Hepatocyte (in vitro differentiated cells): ENCODE data around the gene POMGNT2.

Source experiments
- EZH2 ChIP-seq: fragments of 200-600 bp; sonication (generic); IDR thresholded peaks from 2 replicates; pipeline ENCODE4 v1.6.1; 2016; ENCODE audit warnings: antibody characterized with exemption, mild to moderate bottlenecking, borderline replicate concordance
- EZH2phosphoT487 ChIP-seq: fragments of 200-600 bp; sonication (generic); IDR thresholded peaks from one replicate; pipeline ENCODE4 v1.6.1; 2018; ENCODE audit warnings: antibody characterized with exemption, mild to moderate bottlenecking, low read depth, moderate library complexity; ENCODE audit not compliant: unreplicated experiment, severe bottlenecking
- TF ChIP-seq, protein P1 (sequence below): fragments of 200-600 bp; sonication (generic); IDR thresholded peaks from 2 replicates; pipeline ENCODE4 v1.5.1; 2016; ENCODE audit warnings: antibody characterized with exemption, mild to moderate bottlenecking; ENCODE audit not compliant: poor library complexity

DNA sequence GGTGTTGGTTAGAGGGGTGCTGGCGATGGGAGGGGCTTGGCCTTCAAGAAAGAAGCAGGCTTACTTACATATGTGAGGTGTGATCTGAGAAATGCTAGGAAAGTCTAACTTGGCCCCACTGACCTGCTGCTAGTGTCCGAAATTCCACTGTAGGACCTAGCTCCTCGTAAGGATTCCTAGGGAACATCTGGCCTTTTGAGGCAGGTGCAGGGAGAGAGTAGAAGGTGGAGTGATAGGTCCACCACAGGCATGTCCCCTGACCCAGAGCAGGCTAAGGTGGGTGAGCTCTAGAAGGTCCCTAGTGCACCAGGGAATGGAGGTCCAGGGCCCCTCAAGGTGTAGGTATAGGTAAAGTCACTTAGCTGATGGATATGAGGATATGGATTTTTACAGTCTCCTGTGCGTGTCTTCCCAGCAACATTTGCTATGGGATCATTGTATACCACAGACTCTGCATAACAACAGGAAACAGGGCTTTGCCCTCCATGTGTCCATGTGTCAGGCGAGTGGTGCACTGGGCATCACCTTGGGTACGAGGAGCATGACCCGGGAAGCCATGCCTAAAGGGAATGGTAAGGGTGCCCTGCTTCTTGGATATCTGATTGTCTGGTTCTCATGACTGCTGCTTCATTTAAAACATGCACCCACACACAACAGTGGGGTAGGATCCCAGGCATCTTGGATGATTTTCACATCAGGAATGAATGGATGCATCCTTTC is 32.6 kb downstream of the POMGNT2 start:
- TF ChIP-seq, protein P1, sequence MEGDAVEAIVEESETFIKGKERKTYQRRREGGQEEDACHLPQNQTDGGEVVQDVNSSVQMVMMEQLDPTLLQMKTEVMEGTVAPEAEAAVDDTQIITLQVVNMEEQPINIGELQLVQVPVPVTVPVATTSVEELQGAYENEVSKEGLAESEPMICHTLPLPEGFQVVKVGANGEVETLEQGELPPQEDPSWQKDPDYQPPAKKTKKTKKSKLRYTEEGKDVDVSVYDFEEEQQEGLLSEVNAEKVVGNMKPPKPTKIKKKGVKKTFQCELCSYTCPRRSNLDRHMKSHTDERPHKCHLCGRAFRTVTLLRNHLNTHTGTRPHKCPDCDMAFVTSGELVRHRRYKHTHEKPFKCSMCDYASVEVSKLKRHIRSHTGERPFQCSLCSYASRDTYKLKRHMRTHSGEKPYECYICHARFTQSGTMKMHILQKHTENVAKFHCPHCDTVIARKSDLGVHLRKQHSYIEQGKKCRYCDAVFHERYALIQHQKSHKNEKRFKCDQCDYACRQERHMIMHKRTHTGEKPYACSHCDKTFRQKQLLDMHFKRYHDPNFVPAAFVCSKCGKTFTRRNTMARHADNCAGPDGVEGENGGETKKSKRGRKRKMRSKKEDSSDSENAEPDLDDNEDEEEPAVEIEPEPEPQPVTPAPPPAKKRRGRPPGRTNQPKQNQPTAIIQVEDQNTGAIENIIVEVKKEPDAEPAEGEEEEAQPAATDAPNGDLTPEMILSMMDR = no peak
- TF ChIP-seq EZH2 (no peak), EZH2phosphoT487 (no peak)
